Measurements from ENCODE around the gene DDN.

GRCh38 chr12:48957141-48958048 lies 41.8 kb downstream of the DDN start, which contains the start of gene ARF3:
- TF ChIP-seq CTCF (IDR thresholded peaks at IDR 0.05) (no peak), POLR2A (IDR thresholded peaks at IDR 0.05) (peak in 3 of 4 donors; percentile 24 to 70 (median 64))

All from esophagus squamous epithelium (tissue), 4 donors.